Fibroblast of the conjunctiva (primary cell): ENCODE results near the gene NEK5.
"Not testable (repeated sequence)": the region's sequence is repeated elsewhere in the genome, so short reads cannot be mapped to it uniquely, and the experiment has no call there.

Source experiments
- DNase-seq: peaks from one replicate; pipeline ENCODE4 v3.0.0-alpha.2; 2010; ENCODE audit warnings: low read depth

NEK5 gene, protein sequence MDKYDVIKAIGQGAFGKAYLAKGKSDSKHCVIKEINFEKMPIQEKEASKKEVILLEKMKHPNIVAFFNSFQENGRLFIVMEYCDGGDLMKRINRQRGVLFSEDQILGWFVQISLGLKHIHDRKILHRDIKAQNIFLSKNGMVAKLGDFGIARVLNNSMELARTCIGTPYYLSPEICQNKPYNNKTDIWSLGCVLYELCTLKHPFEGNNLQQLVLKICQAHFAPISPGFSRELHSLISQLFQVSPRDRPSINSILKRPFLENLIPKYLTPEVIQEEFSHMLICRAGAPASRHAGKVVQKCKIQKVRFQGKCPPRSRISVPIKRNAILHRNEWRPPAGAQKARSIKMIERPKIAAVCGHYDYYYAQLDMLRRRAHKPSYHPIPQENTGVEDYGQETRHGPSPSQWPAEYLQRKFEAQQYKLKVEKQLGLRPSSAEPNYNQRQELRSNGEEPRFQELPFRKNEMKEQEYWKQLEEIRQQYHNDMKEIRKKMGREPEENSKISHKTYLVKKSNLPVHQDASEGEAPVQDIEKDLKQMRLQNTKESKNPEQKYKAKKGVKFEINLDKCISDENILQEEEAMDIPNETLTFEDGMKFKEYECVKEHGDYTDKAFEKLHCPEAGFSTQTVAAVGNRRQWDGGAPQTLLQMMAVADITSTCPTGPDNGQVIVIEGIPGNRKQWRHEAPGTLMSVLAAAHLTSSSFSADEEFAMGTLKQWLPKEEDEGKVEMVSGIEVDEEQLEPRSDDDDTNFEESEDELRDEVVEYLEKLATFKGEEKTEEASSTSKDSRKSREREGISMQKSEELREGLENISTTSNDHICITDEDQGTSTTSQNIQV

DNA sequence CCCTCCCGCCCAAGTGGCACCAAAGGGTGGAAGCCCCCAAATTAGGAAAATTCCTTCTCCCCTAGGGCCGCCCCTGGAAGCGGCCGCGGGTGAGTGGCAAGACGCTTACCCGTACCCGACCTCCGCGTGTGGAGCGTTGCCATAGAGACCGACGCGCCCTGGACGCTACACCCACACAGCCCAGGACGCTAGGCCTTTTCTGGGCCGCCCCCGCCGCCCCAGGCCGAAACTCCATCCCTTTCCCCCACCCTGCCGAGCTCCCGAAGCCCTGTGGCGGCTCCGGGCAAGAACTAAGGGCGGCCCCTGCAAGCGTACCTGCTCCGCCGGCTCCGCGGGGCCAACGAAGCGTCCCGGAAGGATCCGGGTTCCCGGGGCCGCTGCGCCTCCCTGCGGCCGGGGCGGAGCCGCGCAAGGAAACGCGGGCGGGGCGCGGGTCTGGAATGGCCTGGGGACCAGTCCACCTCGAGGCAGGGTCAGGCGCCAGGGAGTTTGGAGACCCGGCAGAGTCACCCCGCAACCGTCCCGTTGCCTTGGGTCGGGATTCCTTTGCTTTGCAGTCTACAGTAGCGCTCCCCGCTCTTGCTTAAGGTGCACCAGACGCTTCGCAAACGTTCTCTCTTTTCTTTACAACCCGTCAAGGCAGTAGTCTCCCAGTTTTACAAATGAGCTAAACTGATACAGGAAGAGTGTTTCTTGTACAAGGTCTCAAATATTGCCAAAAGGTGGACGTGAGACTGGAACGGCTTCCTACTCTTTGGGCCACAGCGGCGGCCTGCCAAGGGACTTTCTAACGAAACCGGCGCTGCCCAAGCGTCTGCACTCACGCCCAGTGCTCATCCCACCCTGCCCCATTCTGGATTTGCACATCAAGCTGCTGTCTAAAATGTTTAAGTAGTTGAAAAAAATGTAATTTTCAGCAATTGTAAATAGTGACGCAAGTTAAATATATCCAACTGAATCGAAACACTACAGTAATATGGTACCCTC, at the start of gene NEK5:
TSS of gene NEK5 (minus strand) at position 360 of the 987 bp plus-strand sequence. CDS start 1,591 bp downstream, outside the sequence.
- DNase-seq = peak; percentile 13

DNA sequence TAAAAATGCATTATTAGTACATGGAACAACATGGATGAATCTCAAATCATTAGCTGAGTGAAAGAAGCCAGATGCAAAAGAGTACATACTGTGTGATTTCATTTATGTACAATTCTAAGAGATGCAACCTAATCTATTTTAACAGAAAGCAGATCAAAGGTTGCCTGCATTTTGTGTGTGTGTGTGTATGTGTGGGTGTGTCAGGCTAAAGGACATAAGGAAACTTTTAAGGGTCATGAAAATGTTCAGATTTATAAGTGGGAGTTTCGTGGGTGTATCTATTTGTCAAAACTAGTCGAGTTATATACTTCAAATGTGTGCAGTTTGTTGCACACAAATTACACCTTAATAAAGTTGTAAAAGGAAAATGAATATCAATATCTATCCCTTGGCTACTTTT, 48.4 kb upstream of the NEK5 start:
- DNase-seq = no peak

DNA sequence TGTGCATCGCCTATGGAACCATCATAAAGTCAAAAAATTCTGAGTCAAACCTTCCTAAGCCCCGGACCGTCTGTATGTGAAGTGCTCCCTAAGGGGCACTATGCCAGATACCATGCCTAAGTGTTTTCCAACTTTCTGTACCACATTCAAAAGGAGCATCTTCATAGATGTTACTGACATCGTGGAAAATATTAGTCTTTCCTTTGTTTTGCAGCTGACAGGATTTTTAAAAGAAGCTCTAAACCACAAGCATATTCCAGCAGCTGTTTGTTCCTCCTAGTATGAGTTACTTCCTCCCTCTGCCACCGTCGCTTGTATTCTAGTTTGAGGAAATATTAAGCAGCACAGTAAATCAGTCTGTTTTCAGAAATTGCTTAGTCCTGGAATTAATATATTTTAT, 45.1 kb upstream of the NEK5 start:
- DNase-seq = not testable (repeated sequence)

DNA sequence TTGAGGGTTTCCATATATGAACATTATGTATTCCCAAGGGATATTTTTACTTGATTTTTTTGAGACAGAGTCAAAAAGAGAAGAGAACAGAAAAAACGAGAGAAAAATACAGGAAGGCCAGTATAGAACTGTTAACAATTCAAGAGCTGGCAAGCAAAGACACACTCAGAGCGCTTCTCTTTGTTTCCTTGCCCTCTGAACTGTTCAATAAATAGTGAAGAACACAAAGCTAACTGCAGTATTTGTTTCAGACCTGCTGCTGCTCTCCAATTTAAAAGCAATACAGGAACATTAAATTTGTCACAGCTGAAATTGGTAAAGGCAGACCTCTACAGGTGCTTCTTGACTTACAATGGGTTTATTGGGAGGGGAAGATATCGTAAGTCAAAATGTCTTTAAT, 44.5 kb upstream of the NEK5 start:
- DNase-seq = no peak

DNA sequence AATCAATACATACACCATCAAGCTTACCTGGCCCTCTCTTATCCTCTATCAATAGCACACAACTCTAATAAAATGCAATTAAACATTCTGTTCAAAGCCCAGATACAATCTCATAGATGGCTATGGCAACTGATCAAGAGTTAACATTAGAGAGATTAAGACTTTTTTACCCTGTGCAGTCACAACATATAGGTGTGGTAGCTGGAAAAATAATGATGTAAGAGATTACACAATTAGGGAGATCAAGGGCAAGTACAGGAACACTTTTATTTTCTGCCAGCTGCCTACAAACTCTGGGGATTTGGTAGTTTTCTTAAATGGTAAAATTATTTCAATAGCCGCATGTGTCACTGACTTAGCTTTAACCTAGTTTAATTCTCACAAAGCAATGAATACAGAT, 42.8 kb upstream of the NEK5 start:
- DNase-seq = not testable (repeated sequence)

DNA sequence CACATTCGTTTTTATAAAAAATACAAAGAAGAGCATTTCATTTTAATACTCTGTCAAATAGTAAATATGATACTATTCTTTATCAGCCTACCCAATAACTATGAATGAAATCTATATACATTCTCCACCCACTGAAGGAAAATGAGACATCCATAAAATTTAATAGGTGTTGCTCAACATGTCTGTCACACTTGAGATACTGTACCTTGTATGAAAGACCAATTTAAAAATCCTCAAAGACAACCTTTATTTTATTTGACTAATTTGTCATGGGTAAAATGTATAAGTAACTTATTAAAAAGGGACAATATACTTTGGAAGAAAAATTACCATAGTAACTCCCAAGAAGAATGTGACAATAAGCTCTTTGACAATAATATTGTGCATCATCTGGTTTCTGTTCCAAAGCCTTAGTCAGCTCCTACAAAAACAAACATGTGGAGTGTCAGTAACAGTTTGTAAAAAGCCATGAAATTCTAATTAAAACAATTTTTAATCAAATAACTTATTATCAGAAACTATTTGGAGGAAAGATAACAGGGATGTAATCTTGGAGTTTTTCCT, 42.0 kb upstream of the NEK5 start:
- DNase-seq = not testable (repeated sequence)

DNA sequence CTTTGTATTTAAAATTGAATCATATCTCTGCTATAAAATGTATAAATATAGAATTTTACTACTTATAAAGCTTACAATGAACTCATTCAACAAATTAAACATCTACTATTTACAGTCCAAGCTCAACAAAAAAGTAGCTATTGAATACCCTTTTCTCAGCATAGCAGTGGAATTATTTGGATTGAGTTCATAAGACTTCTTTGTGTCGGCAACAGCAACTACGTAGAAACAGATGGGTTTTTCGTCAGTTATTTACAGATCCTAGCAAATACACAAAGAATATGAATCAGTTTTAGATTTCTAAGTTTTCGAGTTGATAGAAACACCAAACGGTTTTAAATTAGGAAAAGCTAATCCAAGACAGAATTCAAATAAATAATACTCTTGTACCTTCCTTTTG, 41.0 kb upstream of the NEK5 start:
- no peak for DNase-seq

DNA sequence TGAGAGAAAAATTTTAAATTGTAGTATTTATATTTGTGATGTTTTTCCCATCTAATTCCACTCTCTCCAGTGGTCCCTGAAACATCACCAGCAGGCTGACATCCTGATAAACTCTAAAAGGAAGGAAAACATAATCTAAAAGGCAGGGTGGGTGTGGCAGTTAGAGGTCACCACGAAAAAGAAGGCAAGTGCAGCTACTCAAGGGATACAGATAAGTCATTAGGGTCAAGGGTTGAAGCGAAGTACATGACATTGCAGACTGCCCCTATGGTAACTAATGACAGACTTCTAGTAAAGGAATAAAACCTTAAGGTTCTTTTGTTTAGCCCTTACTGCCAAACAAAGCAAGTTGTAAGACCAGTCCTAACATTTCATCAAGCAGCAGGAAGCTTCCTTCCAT, 36.5 kb upstream of the NEK5 start:
- no peak for DNase-seq

DNA sequence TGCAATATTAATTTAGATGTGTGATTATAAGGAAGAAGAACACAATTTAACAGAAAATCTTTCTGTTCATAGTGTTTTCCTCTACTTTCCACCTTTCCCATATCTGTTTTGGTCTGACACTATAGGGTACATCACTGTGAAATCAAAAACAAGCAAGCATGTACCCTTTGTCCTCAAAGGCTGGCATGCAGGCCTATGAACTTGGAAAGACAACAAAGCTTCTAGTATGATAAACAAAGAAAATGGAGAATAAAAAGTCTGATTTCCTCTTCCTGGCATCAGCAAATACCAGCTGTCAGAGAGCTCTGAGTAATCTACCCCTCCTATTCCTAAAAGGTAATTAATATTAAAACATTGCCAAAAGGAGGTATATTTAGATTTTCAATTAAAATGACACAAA, 36.1 kb upstream of the NEK5 start:
- no peak for DNase-seq

DNA sequence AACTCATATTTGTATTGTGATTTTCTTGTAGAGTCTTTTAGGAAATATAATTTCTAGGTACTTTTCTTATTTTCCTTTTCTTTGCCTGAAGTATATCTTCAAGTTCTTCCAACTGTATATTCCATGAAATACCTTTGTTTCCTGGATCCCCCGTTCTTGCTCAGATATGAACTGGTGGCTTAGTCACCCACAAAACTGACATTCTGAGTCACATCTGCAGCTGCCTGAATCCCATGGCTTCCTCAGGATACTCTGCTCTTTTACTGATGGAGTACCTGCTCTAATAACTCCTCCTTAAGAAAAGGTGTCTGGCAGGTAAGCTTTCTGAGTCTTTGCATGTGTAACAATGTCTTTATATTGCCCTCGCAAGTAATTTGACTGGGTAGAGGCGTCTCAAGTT, 35.0 kb upstream of the NEK5 start:
- DNase-seq = not testable (repeated sequence)

DNA sequence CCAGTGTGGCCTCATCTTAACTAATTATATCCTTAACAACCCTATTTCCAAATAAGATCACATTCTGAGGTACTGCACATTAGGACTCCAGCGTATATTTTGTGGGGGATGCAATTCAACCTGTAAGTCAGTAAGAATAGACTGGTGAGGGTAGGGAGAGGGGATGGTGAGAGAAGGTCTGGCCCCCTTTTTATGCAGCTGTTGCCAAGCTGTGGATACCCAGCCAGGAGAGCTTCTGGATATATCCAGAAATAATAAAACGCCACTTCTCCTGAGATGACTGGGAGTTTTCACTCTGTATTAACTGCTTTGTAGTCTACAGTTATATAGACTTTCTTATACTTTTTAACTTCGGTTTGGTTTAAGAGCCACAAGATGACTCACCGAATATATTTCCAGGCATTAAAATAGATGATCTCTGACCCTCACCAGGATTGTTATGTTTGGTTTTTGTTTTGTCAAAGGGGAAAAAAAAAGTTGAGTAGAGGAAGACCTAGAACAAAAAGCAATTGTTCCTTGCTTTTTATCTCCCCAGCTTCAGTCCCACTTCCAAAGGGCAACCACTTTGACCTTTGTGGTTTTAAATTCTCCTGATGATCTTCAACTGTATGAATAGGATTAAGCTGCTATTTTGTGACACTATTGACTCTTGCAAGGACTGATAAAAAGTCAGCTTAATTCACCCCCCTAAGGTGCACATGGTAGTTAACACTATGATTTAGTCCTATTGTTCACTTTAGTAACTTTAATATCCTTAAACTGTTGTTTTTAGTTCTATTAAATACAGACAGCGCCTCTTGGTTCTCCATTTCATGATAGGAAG, 33.6 kb upstream of the NEK5 start:
- DNase-seq = no peak

DNA sequence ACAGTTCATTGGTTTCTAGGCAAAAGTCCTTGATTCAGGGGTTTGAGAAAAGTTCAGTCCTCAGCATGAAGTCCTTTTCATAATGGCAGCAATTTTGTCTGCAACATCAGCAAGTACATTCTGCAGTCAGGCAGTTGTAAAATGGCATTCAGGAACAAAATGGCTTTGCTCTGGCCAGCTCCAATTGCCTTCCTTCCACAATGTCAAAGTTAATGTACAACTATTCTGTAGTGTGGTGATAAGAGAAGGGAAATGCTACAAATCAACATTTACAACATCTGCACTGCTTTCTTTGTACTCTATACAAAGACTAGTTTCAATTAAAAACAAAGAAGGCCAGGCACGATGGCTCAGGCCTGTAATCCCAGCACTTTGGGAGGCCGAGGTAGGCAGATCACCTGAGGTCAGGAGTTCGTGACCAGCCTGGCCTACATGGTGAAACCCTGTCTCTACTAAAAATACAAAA, 32.3 kb upstream of the NEK5 start:
- no peak for DNase-seq

DNA sequence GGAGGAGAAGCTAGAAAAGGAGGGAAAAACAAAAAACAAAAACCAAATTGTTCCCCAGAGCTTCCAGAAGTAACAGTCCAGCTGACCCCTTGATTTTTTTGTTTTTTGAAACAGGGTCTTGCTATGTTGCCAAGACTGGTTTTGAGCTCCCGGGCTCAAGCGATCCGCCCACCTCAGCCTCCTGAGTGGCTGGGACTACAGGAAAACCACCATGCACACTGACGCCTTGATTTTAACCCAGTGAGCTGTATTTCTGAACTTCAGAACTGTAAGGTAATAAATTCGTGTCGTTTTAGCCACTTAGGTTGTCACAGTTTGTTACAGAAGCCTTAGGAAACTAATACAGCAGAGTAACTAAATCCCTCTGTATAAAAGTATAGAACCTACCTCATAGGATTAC, 31.6 kb upstream of the NEK5 start:
- no peak for DNase-seq

DNA sequence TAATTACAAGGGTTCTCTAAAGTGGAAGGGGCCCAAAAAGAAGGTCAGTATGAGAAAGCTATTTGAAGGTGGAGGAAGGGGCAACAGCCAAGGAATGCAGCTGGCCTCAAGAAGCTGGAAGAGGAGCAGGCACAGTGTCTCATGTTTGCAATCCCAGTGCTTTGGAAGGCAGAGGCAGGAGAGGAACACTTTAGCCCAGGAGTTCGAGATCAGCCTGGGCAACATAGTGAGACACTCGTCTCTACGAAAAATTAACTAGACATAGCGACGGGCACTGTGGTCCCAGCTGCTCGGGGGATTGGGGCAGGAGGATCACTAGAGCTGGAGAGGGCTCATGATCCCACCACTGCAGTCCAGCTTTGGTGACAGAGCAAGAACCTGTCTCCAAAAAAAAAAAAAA, 31.2 kb upstream of the NEK5 start:
- DNase-seq = no peak

DNA sequence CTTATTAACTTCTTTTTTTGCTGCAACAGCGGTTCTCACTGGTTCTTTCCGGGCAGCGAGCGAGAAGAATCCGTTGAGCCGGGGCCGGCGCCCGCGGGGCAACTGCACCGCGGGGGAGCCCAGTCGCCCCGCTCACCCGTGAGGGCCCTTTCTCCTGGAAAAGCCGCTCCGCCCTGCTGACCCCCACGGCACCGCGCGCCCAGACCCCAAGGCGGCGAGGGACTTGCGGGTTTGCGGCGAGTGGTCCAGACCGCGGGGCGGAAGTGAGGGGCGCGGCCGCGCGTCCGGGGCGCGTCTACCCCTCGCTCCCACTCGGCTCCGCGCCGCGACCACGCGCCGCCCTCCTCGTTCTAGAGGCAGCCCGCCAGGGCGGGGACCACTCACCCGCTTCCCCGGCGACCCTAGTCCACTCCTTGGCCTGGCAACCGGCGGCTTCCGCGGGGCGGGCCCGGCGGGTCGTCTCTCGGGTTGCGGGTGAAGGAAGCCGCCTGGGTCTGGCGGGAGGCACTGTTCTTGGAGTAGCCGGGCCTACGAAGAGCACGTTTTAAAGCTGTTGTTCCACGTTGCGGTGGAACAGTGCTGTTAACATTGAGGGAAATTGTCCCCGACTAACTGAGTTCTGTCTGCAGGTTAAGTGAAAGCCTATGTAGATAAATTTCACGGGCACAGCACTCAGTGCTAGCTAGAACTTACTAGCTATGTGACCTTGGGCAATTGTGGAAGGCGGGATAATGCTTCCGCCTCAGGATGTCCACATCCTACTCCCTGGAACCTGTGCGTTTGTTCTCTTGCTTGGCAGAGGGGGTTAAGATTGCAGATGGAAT, 30.5 kb upstream of the NEK5 start, which contains the start of gene NEK3:
TSS of gene NEK3 (minus strand) at position 439 of the 824 bp plus-strand sequence. CDS start 3,406 bp downstream, outside the sequence.
- peak; percentile 35 for DNase-seq

DNA sequence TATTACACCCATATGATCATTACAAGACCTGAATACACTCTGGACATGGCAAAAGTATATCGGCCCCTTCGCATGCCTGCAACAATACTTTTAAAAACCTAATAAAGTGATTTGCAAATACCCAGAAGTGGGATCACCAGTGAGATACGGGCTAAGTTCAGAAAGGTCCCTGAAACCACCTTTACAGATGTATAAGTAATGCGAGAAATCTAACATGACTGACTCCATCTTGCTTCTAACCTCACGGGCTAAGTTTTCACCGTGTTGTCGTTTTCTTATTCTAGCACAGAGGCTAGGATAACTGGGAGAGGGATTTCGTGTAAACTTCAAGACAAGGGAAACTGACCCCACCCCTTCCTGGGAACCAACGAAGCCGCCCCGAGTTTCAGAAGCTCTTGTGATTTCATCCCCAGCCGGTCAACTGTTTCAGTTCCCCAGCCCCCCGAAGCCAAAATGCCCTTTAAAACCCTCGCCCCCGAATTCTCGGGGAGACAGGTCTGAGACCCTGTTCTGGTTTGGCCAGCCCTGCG, 29.8 kb upstream of the NEK5 start:
- DNase-seq = peak; percentile 18

DNA sequence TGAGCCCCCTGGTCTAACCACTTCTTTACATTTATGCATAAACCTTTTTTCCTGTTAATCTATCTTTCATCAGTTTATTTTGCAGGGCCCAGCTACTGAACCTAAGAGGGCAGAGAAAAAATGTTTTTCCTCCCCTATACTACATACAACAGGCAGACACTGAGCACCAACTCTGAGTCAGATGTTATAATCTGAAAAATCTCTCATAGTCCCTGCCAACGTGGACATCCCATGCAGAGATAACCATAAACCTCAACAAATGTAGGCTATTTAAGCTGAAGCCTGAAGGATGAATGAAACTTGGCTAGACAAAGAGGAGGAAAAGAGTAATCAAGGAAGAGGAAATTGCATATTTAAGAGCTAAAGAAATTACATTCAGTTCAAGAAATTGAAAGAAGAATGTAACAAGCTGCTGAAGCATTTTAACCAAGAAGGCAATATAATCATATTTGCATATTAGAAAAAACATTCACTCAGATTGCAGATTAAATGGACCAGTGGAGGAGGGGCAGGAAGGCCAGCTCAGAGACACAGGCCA, 27.9 kb upstream of the NEK5 start:
- no peak for DNase-seq

DNA sequence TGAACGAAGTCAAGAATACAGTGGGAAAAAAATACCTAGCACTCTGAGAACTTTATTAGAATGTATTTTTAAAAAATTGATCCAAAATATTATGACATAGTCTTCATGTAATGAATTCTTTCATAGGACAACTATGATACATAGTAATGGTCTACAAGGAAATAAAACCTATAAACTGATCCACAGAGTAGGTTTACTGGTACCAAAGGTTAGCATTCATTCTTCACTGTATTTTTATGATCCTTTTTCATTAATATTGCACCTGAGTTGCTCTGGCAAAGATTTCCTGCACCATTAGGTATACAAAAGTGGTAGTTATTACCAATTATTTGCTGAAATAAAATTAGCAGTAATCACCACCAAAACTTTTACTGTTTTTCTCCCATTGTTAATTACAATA, 26.3 kb upstream of the NEK5 start:
- no peak for DNase-seq

DNA sequence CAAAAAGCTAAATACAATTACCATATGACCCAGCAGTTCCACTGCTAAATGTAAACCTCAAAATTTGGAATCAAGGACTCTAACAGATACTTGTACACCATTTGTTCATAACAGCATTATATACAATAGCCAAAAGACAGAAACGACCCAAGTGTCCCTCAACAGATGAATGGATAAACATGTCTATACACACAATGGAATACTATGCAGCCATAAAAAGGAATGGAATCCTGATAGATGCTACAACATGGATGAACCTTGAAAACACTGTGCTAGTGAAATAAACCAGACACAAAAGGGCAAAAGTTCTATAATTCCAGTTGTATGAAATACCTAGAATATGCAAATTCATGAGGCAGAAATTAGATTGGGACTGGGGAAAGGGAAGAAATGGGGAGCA, 18.4 kb upstream of the NEK5 start:
- DNase-seq = no peak
